Measurements from ENCODE around the gene TIAM1.

- TF ChIP-seq CTCF (conservative IDR thresholded peaks at IDR 0.05) (no peak), EZH2 (IDR thresholded peaks at IDR 0.05; ENCODE audit: low read depth) (no peak)
Measured at GRCh38 chr21:31092832-31093625, 251.0 kb downstream of the TIAM1 start.

Measured in PC-9 (cell line).